HepG2 (cell line): ENCODE measurements around the gene ZNF3. TPM values are rescaled to one million over a fixed set of nuclear protein-coding genes. Genes with fewer than 3 reads are reported as not detected.

ENCODE experiments used
- AHR ChIP-seq: IDR thresholded peaks from 2 replicates; pipeline ENCODE4 v1.6.1; 2018; ENCODE audit warnings: missing genetic modification reagents, missing compliant biosample characterization
- AKAP8 ChIP-seq: sonication (generic); formaldehyde crosslinking; IDR thresholded peaks from 2 replicates; pipeline ENCODE4 v1.5.1; 2020; ENCODE audit warnings: mild to moderate bottlenecking, missing genetic modification reagents
- CHD4 ChIP-seq: fragments of 200-600 bp; sonication (generic); IDR thresholded peaks from 2 replicates; pipeline ENCODE4 v1.7.0; 2017; ENCODE audit warnings: mild to moderate bottlenecking, low read length, borderline replicate concordance
- GATAD2A ChIP-seq: IDR thresholded peaks from 2 replicates; pipeline ENCODE4 v1.6.1; 2016
- HDAC6 ChIP-seq: fragments of 200-600 bp; sonication (generic); IDR thresholded peaks from 2 replicates; pipeline ENCODE4 v1.7.0; 2017; ENCODE audit warnings: mild to moderate bottlenecking, antibody characterized with exemption, low read length, low read depth
- HOXA3 ChIP-seq: sonication (generic); formaldehyde crosslinking; IDR thresholded peaks from 2 replicates; pipeline ENCODE4 v1.5.0; 2020; ENCODE audit warnings: missing genetic modification reagents
- KLF13 ChIP-seq: sonication (generic); formaldehyde crosslinking; IDR thresholded peaks from 2 replicates; pipeline ENCODE4 v1.4.0; 2020; ENCODE audit warnings: mild to moderate bottlenecking, missing genetic modification reagents
- MAZ ChIP-seq, 2 experiments: sonication (generic) in 1 of 2; formaldehyde crosslinking in 1 of 2; IDR thresholded peaks; 2 replicates each; pipeline versions ENCODE4 v1.5.0 to v1.6.1; 2012 to 2020; ENCODE audit warnings: low read depth in 2 of 2, mild to moderate bottlenecking in 2 of 2, borderline replicate concordance in 1 of 2, improper control_type of control experiment in 1 of 2, low read length in 1 of 2, missing genetic modification reagents in 1 of 2, moderate library complexity in 1 of 2
- MIXL1 ChIP-seq: IDR thresholded peaks from 2 replicates; pipeline ENCODE4 v1.6.1; 2016
- NFYB ChIP-seq: sonication (generic); formaldehyde crosslinking; IDR thresholded peaks from 2 replicates; pipeline ENCODE4 v1.4.0; 2020; ENCODE audit warnings: missing genetic modification reagents
- ZNF124 ChIP-seq: sonication (generic); formaldehyde crosslinking; IDR thresholded peaks from 2 replicates; pipeline ENCODE4 v1.4.0; 2020; ENCODE audit warnings: missing genetic modification reagents
- ZNF253 ChIP-seq: sonication (generic); formaldehyde crosslinking; IDR thresholded peaks from 2 replicates; pipeline ENCODE4 v1.8.0; 2022; ENCODE audit warnings: mild to moderate bottlenecking, missing genetic modification reagents, borderline replicate concordance
- ZNF326 ChIP-seq: sonication (generic); formaldehyde crosslinking; IDR thresholded peaks from 2 replicates; pipeline ENCODE4 v1.4.0; 2020; ENCODE audit warnings: missing genetic modification reagents, borderline replicate concordance
- ZNF329 ChIP-seq: sonication (generic); formaldehyde crosslinking; IDR thresholded peaks from 2 replicates; pipeline ENCODE4 v1.9.0; 2021; ENCODE audit warnings: low read depth, mild to moderate bottlenecking, missing genetic modification reagents
- ZNF564 ChIP-seq: sonication (generic); formaldehyde crosslinking; IDR thresholded peaks from 2 replicates; pipeline ENCODE4 v1.8.1; 2023; ENCODE audit warnings: mild to moderate bottlenecking, missing genetic modification reagents
- ZNF629 ChIP-seq: sonication (generic); formaldehyde crosslinking; conservative IDR thresholded peaks from 2 replicates; pipeline ENCODE4 v1.5.0; 2020; ENCODE audit warnings: missing genetic modification reagents
- polyA plus RNA-seq, 8 experiments: library from polyadenylated mRNA; depleted of rRNA in 3 of 8; stranded (reverse) in 7 of 8; unstranded in 1 of 8; fragments of >200 nt; fragmentation: Illumina TruSeq in 4 of 8; extraction: Trizol in 4 of 8; gene quantifications; 2 replicates each; pipeline versions ENCODE4 v1.2.1 to v1.2.3, GENCODE V29; 2011 to 2016; ENCODE audit warnings: low read depth in 4 of 8, missing spikeins in 1 of 8, mixed read lengths in 1 of 8; ENCODE audit not compliant: insufficient read depth in 1 of 8
- total RNA-seq, 5 experiments: library from RNA; depleted of rRNA; stranded (reverse); fragments of >200 nt; fragmentation: Illumina TruSeq; extraction: Trizol; gene quantifications; 2 replicates each; pipeline ENCODE4 v1.2.3, GENCODE V29; 2016; ENCODE audit warnings: low read depth in 1 of 5
- TF ChIP-seq, protein P1 (sequence below): sonication (generic); formaldehyde crosslinking; IDR thresholded peaks from 2 replicates; pipeline ENCODE4 v1.5.0; 2020; ENCODE audit warnings: missing genetic modification reagents, mild to moderate bottlenecking, borderline replicate concordance
- TF ChIP-seq, protein P2 (sequence below): sonication (generic); formaldehyde crosslinking; IDR thresholded peaks from 2 replicates; pipeline ENCODE4 v1.4.0; 2020; ENCODE audit warnings: missing genetic modification reagents
- TF ChIP-seq, protein P3 (sequence below): sonication (generic); formaldehyde crosslinking; IDR thresholded peaks from 2 replicates; pipeline ENCODE4 v1.8.1; 2023; ENCODE audit warnings: mild to moderate bottlenecking, missing genetic modification reagents
- TF ChIP-seq, protein P4 (sequence below): sonication (generic); formaldehyde crosslinking; IDR thresholded peaks from 2 replicates; pipeline ENCODE4 v1.4.0; 2020; ENCODE audit warnings: missing genetic modification reagents

ZNF3 gene
- total and polyA plus RNA-seq, 2 of the 13 experiments (the other 11 are each of a cell fraction or from before 2014, with no cell fraction given), result 33.7 to 56.9 TPM

DNA sequence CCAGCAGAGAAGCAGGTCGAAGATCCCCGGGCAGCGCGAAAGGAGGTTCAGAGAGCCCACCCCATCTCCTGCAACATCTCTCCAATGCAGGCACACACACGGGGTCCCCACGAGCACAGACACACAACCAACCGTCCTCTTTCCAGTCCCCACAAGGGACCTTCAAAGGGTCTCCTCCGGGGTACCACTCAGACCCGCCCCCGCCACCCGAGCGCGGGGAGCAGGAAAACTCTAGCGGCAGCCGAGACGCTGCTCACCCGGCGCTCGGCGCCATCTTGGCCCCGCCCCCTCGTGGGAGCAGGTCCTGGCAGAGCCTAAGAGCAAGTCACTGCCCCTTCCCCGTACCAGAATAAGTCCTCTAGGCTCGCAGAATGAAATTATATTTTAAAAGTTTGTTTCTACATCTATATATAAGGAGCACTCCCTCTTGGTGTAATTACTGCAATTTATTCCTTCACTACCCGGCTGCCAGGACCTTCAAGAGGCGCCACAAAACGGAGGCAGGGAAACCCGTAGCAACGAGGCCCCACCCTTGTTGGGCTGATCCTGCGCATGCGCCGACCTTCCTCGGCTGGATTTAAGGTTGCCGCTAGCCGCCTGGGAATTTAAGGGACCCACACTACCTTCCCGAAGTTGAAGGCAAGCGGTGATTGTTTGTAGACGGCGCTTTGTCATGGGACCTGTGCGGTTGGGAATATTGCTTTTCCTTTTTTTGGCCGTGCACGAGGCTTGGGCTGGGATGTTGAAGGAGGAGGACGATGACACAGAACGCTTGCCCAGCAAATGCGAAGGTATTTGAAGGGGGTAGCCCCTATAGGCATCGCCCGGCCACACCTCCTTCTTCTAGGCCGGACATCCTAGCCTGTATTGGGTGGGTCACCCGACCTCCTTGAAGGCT, 37.8 kb upstream of the ZNF3 start, which contains the start of the genes CNPY4 and TAF6 (continued):
- peak; percentile 65 for TF ChIP-seq NFYB
- no peak for TF ChIP-seq HDAC6
- TF ChIP-seq HOXA3 (CRISPR knock-in tag), result peak; percentile 67; the same call in 1 of the 2 replicates
- TF ChIP-seq ZNF326, result no peak
- 0 out of 2 replicates have a peak, but pooled peaks have one; percentile 61 for TF ChIP-seq AKAP8 (CRISPR knock-in tag)
- TF ChIP-seq MAZ (IDR thresholded peaks at IDR 0.05; ENCODE audit: borderline replicate concordance, low read depth, low read length), result peak; percentile 88
- peak; percentile 87; the same call in 1 of the 2 replicates for TF ChIP-seq MAZ (CRISPR knock-in tag; IDR thresholded peaks at IDR 0.05; ENCODE audit: low read depth)
- no peak for TF ChIP-seq CHD4
- TF ChIP-seq ZNF329 (CRISPR knock-in tag), result peak; percentile 63; the same call in 1 of the 2 replicates
- peak; percentile 31; the same call in 1 of the 2 replicates for TF ChIP-seq MIXL1 (CRISPR knock-in tag)
- TF ChIP-seq, protein P1, sequence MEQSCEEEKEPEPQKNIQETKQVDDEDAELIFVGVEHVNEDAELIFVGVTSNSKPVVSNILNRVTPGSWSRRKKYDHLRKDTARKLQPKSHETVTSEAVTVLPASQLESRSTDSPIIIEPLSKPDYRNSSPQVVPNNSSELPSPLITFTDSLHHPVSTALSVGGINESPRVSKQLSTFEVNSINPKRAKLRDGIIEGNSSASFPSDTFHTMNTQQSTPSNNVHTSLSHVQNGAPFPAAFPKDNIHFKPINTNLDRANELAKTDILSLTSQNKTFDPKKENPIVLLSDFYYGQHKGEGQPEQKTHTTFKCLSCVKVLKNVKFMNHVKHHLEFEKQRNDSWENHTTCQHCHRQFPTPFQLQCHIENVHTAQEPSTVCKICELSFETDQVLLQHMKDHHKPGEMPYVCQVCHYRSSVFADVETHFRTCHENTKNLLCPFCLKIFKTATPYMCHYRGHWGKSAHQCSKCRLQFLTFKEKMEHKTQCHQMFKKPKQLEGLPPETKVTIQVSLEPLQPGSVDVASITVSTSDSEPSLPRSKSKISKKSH (CRISPR knock-in tag), result no peak
- TF ChIP-seq, protein P2, sequence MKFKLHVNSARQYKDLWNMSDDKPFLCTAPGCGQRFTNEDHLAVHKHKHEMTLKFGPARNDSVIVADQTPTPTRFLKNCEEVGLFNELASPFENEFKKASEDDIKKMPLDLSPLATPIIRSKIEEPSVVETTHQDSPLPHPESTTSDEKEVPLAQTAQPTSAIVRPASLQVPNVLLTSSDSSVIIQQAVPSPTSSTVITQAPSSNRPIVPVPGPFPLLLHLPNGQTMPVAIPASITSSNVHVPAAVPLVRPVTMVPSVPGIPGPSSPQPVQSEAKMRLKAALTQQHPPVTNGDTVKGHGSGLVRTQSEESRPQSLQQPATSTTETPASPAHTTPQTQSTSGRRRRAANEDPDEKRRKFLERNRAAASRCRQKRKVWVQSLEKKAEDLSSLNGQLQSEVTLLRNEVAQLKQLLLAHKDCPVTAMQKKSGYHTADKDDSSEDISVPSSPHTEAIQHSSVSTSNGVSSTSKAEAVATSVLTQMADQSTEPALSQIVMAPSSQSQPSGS (CRISPR knock-in tag), result peak; percentile 63
- TF ChIP-seq GATAD2A (CRISPR knock-in tag), result peak; percentile 24; the same call in 1 of the 2 replicates
- TF ChIP-seq ZNF564 (CRISPR knock-in tag), result no peak; the same call in 1 of the 2 replicates
- TF ChIP-seq ZNF253 (CRISPR knock-in tag), result no peak
- TF ChIP-seq, protein P3, sequence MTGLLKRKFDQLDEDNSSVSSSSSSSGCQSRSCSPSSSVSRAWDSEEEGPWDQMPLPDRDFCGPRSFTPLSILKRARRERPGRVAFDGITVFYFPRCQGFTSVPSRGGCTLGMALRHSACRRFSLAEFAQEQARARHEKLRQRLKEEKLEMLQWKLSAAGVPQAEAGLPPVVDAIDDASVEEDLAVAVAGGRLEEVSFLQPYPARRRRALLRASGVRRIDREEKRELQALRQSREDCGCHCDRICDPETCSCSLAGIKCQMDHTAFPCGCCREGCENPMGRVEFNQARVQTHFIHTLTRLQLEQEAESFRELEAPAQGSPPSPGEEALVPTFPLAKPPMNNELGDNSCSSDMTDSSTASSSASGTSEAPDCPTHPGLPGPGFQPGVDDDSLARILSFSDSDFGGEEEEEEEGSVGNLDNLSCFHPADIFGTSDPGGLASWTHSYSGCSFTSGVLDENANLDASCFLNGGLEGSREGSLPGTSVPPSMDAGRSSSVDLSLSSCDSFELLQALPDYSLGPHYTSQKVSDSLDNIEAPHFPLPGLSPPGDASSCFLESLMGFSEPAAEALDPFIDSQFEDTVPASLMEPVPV (CRISPR knock-in tag), result peak; percentile 26; the same call in 1 of the 2 replicates
- TF ChIP-seq, protein P4, sequence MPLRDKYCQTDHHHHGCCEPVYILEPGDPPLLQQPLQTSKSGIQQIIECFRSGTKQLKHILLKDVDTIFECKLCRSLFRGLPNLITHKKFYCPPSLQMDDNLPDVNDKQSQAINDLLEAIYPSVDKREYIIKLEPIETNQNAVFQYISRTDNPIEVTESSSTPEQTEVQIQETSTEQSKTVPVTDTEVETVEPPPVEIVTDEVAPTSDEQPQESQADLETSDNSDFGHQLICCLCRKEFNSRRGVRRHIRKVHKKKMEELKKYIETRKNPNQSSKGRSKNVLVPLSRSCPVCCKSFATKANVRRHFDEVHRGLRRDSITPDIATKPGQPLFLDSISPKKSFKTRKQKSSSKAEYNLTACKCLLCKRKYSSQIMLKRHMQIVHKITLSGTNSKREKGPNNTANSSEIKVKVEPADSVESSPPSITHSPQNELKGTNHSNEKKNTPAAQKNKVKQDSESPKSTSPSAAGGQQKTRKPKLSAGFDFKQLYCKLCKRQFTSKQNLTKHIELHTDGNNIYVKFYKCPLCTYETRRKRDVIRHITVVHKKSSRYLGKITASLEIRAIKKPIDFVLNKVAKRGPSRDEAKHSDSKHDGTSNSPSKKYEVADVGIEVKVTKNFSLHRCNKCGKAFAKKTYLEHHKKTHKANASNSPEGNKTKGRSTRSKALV, result peak; percentile 83
- 0 out of 2 replicates have a peak, but pooled peaks have one; percentile 24 for TF ChIP-seq ZNF629
- no peak for TF ChIP-seq KLF13 (CRISPR knock-in tag)
- no peak for TF ChIP-seq AHR (CRISPR knock-in tag)
- TF ChIP-seq ZNF124 (CRISPR knock-in tag), result no peak
